GM12878 (cell line): Measurements from ENCODE around the gene ESYT2.

Source experiments
- CHD1 ChIP-seq: IDR thresholded peaks from 2 replicates; pipeline ENCODE4 v1.6.1; 2012; ENCODE audit warnings: low read depth, low read length, improper control_type of control experiment
- NBN ChIP-seq: fragments of 450-650 bp; IDR thresholded peaks from 2 replicates; pipeline ENCODE4 v1.6.1; 2016
- PRDM15 ChIP-seq: fragments of 450-650 bp; formaldehyde crosslinking; IDR thresholded peaks from 2 replicates; pipeline ENCODE4 v1.4.0; 2020; ENCODE audit warnings: mild to moderate bottlenecking, moderate library complexity

DNA sequence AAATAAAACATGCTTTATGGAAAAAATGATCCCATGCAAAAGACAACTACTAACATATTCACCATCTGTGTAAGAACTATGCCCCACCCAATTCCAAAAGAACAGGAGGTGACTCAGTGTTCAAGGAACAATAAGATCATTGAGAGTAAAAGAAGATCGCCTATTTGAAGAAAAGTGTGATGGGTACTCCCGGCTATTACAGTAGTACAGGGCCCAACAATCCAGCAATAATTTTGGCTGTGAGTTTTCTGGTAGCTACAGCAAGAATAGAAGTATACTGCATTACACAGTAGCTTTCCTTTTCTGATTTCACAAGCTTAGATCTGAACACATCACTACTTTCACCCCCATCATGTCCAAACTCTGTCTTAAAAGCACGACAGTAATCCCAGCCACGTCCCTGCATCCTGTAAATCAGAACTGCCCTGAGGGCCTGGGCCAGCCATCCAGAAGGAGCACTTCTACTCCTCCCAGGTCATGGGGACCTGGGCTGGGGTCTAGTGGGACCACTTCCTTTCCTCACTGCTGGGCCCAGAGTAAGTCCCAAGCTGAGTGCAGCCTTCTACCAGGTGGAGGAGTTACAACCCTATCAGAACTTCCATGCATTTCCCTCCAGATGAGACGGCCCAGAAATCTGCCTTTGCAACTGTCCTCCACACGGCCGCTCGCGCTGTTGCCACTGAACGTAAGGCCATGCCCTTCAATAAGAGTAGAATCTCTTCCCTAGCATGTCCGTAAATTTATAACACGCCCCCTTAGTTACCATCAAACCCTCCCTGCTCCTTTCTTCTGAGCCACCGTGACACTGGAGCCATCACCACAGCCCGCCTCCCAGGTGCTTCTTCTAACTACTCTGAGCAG, 7.9 kb downstream of the ESYT2 start:
- TF ChIP-seq PRDM15 (CRISPR knock-in tag) = no peak
- no peak for TF ChIP-seq NBN
- TF ChIP-seq CHD1 = no peak
